Measurements from ENCODE around the gene GLS.

The GLS gene

DNA sequence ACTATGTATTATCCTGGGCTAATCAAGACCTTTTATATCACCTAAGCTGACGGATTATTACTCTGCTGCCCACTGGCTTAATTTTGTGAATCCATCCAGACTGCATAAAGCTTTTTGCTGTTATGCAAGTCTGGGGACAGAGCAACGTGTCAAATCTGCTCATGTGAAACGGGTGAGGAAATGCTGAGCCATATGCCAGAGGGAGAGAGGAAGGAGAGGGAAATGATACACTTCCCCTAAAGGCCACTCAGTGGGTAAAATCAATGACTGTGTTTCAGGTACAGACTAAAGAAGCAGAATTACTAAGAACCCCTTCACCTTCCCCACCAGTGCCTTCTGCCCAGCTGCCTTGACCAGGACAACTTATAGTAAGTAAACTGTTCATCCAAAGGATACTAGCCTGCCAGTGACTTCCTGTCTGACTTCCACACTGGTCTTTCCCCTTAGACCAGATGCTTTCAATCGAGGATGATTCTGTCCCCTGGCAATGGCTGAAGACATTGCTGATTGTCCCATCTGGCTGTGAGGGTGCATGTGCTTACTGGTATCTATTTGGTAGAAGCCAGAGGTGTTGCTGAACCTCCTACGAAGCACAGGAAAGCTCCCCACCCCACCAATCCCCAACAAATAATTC is 90.4 kb downstream of the GLS start:
- peak; percentile 48 for DNase-seq (ENCODE audit: low spot score)

DNA sequence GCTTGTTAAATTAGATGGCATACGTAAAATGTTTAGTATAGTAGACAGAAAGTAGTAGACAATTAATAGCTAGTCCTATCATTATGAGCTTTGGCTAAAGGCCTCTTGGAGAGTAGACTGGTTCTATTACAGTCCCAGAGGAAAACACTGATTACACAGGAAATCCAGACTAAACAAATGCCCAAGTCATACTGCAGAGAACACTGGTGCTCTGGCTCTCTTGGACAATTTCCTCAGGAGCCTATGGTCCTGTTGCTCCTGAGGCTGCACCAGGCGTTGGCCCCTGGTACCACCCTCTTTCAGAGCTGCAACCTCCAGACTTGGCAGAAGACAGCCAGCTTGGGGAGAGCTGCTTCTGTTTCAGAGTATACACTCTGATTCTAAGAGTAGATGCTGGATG is 91.6 kb downstream of the GLS start:
- DNase-seq (ENCODE audit: low spot score): no peak

DNA sequence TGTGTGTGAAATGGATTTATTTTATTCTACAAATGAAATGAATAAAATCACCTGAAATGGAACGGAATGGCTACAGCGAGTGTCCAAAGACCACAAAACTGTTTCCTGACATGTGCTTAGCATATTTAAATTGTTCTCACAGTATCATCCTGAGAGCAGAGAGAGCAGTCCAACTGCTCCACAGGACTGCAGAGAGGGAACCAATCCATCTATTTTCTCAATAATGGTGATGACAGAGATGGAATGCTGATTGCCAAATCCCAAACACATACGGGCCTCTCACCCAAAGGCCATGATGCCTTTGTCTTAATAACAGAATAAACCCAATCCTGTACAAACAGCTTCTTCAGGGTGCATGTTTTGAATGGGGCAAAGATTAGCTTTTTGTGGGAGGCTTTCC is 92.2 kb downstream of the GLS start:
- no peak for DNase-seq (ENCODE audit: low spot score)

DNA sequence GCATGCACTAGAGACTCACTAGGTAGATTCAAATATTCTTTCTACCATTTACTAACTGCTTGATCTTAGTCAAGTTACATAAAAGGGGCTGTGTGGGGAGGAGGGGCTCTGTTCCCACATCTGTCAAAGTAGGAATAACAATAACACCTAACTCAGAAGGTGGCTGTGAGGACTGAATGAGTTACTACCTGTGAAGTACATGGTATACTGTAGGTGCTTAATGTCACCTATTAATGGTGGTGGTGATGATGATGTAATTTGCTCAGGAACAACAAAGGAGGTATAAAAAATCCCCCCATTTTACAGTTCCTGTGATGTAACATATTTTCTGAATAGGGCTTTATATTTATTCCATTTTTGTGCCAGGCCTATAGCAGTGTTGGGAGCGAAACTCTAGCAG is 92.6 kb downstream of the GLS start:
- DNase-seq (ENCODE audit: low spot score): no peak

DNA sequence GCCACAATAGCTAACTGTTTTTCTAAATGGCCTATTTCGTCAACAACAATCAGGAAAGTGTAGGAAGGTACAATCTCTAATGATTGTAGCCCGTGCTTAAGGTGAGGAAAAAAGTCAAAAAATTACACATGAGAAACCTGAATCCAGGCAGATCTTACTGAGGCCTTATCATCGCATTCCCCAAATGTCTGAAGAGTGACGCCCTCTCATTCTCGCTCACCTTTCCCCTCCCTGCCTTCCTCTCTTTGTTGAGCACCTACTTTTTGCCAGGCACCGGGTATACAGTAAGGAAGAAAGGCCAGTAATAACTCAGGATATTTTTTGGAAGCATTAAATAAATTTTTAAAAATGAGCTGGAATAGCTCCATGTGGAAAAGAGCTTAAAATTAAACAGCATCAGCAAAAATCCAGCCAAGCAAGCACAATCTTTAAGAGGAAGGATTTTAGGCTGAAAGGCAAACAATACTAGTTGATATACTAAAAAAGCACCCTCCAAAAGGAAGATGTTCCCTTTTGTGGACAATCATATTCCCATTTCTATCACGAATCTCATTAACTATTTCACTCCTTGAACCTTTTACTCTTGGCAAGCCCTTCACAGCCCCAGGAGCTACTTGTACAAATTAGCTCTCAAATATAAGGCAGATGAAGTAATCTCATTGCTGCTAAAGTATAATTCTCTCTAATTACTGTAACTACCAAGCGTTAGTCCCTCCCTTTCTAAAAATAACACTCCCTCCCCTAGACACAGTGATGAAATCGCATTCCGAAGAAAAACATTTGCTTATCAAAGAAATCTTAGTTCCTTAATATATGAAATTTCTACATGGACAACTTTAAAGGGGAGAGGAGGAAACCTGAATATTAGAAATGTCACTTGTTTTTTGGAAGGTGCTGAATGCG is 93.4 kb downstream of the GLS start:
- DNase-seq (ENCODE audit: low spot score): no peak

DNA sequence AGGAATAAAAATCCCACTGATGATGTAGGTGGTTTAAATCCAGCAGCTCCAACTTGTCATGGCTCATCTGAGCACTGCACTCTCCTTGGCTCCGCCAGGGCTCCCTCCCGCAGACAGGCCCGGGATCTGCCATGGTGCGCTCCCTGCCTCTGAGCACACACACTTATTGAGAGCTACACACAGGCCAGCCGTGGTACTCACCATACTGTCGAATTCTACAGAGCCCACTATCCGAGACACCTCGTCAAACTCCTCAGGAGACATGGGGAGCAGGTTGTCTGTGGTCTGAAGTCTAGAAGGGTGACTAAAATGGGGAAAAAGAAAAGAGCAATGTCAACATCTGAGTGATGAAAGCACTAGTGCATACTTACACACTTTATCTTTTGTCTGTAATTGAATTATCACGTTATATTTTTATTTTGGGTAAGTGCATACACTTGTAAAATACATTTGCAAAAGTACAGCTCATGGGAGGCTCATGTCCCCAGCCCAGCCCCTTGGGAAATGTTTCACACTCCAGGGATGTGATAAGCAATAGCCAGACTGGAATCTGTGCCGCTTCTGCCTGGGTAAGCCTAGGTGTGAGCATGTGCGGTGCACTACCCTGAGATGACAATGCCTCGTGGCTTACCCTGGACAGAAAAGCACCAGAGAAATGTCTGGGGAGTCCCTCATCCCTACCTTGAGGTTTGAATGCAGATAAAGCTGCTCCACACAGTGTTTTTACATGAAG is 94.2 kb downstream of the GLS start:
- peak; percentile 9 for DNase-seq (ENCODE audit: low spot score)

DNA sequence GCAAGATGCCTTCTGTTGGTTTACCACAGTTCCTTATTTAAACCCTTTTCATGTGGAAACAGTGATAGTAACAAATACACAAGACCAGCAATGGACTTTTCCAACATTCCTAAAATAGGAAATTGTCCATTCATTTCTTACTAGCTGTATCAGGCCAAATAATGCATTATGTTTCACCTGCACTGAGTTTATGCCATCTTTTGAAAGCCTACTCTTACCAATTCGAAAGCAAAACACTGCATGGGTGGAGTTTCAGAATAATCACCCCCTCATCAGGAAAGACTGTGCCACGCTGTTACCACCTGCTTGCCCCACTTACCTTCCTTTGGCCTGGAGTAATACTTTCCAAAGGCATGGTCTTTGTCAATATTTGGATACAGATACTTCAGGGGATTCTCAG is 95.9 kb downstream of the GLS start:
- no peak for DNase-seq (ENCODE audit: low spot score)

DNA sequence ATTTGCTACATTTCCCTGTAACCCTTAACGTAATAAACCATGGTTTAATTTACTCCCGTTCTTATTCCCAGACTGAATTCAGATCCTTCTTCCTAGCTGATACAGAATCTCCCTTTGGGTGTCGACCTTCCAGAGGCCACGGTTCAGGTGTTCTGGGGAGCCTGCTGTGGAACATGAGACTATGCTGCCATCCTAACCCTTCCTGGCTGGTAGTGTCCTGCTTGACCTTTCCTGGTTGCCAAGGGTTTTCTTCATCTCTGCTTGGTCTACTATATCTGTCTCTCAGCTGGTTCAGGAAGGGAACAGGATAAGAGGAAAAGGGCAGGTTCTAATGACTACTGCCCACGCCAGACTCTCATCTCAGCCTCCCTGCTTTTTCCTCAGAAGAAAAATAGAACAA is 96.9 kb downstream of the GLS start:
- no peak for DNase-seq (ENCODE audit: low spot score)

DNA sequence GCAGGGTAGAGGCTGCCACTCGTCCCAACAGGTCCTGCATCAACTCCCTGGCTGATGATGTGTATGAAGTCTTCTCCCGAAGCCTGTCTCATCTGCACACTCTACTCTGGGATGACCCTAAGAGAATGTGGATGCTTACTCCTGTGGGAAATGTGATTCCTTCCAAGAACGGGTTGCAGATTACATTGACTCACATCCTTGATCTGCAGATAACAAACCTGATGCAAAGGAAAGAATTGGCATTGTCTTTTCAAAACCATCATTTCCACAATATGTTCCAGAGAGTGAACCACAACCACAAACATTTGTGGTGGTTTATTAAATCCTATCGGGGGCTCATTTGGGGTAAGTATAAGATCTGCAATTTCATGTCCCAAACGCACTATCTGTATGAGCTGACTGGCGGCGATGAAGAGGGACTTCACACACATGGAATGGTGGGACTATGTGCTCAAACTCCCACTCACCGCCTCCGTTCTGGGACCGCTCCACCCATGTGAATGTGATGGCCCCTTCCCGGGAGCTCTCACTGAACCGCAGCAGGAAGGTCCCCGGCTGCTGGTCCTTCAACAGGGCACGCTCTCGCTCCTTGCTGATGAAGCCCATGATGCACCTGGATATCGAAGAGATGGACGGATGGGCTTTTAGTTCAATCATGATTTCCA is 97.9 kb downstream of the GLS start:
- no peak for DNase-seq (ENCODE audit: low spot score)

DNA sequence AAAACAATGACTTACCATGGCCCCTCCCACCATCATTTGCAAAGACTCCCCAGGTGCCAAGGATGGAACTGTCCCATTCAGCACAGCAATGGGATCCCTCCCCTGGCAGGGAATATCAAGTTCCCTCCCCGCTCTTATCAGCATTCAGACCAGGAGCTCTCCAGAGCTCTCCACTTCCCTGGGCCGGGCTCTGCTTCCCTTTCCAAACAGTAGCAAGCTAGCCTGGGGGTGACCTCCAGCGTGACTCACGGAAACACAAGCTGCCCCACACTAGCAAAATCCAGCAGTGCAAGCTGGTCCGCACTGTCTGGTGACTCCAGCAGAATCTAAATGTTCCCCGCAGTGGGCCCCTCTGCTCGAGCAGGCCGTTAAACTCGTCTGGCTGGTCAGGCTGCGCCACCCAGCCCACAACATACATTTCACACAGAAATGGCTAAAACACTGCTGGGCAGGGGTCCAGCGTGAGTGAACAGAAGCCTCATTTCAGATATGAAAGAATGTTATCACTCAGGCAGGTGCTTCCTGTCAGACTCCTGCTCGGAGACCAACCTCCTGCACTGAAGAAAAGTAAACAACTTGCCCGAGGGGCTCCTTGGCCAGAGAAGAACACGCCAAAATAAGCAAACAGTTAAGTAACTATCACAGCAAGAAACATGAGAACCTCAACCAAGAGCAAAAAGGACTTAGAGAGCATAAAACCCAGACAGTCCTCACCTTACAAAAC is 99.4 kb downstream of the GLS start:
- no peak for DNase-seq (ENCODE audit: low spot score)

DNA sequence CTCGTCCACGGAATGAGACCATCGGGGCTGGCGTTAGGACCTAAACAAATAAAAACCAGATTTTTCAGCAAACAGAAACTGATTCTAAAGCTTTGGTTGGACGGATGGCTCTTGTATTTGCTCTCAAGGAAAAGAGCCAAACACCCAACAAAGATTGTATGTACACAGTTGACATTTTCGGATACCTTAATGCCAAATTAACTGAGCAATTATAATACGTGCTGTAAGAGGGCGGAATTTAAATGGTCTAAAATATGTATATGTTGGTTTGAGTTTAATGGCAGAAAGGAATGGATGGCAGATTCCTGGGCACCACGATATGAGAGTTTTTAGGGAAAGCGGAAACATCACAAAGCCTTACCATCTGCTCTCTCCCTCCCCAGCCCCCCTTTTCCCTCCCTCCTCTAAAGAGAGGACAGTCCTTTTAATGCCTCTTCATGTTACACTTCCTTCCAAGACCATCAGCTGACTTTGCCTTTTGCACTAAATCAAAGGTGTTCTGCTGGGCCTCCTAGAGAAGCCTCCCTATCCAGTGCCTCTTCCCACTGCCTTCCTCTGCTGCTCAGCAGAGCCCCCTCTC is 100.1 kb downstream of the GLS start:
- no peak for DNase-seq (ENCODE audit: low spot score)

DNA sequence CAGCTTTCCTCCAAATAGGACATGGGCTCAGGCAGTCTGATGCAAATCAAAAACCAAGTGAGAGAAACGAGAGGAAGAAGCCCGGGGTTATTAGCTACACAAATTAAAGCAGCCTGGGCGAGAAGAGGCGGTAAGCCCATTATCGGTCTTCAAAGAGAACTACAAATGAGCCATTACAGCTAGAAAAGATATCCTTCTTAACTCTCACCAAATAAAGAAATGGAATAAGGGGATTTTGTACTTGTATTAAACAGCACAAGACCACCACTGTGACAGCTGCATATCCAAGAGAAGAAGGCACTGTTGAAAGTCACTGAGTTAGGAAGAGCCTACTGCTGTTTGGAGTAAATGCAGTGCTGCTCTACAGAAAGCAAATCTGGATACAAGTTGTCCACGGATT is 100.7 kb downstream of the GLS start:
- DNase-seq (ENCODE audit: low spot score): no peak

DNA sequence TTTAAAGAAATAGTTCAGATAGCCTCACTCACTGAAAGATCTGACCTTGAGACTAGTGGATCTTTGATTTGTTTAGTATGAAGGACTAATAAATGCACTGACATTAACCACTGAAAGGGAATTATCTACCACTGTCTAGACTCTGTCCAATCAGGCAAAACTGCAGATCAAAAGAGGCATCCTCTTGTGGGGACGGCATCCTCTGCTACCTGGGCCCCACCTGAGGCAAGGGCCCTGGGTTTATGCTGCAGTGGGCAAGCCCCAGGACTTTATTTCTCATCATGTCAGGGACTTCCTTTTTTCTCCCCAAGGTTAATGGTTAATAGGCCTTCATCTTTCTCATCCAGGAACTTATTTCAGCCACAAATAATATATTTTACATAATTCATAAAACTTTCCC is 101.1 kb downstream of the GLS start:
- DNase-seq (ENCODE audit: low spot score): no peak

DNA sequence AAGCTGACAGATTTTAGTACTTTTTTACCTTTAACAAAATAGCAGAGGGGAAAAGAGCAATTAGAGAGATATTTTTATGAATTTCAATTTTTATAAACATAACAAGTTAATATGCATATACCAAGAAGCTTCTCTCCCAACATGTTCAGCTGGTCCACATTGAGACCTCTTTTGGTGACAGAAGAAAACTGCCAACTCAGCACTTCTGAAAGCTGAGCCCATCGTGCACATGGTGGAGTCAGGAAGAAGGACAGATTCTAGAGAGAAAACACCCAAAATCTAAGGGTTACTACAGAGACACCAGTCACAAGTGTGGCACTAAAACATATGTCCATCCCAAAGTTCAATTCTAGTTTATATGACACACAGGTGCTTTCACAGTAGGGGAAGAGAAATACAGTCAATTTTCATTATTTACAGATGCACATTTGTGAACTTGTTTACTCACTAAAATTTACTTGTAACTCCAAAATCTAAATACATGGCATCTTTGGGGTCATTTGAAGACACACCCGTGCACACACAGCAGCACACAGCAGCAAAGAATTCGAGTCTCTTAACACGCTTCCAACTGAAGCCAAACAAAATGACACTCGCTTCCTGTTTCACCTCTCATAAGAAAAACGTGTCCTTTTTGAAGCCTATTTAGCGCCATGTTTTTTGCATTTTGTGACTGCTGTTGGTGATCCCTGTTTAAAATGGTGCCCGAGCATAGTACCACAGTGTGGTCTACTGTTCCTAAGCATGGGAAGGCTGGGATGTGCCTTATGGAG is 101.8 kb downstream of the GLS start:
- no peak for DNase-seq (ENCODE audit: low spot score)

DNA sequence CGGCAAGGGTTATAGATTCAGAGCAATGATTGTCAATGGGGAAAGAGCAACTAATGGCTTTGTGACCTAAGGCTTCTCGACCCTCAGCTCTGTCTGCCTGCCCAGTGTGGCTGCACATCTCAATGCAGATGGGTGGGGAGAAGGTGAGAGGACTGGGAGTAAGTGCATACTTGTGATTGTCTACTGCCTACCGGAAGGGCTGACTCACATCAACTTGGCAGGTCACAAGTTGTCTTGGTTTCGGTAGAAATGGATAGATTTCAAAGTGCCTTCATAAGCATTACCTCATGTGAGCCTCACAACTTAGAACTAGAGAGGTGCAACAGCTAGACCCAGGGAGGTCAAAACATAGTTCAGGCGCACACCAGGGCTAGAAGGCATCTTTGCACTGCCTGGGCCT is 104.0 kb downstream of the GLS start:
- DNase-seq (ENCODE audit: low spot score): peak; percentile 65

DNA sequence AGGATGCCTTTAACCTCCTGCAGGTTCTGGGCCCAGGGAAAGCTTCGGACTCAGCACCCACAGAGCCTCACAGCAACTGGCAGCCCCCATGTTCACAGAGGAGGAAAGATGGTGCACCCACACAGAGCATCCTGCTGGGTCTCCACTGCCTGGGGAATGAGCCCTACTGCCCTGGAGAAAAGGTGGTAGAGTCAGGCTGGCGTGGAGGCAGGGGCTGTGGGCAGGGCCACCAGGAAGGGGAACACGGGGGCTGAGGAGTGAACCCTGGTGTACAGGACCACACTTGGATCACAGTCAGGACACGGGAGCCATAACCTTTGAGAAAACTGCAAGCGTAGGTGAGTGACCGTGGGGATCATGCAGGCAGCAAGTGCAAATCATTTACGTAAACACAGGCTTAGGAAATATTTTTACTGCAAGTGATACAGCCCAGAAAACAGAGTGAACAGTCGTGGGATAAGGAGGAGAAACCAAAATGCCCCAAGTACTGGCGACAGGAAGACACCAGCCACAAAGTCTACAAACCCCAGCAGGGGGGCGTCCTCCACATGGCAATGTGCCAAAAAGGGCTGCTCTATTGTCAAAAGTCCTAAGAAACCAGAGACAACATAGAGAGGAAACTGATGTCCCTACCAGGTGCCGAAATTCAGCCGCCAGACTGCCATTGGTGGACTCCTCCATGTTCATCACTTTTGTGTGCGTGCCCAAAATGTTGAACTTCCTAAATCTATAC is 105.8 kb downstream of the GLS start:
- no peak for DNase-seq (ENCODE audit: low spot score)

DNA sequence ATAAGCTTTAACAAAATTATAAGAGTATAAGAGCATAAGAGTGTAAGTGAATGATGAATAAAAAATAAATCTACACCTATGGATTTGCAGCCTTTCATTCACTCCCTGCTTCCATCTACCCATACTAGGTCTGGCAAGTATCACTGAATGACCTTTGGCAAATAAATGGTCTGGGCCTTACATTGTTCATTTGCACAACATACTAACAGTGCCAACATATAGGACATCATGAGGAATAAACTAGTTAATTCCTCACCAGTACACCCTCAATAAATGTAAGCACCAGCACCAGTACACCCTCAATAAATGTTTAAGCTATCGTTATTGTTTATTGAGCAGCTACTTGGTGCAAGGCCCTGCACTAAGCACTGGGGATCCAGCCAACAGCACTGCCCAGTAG is 106.5 kb downstream of the GLS start:
- no peak for DNase-seq (ENCODE audit: low spot score)

DNA sequence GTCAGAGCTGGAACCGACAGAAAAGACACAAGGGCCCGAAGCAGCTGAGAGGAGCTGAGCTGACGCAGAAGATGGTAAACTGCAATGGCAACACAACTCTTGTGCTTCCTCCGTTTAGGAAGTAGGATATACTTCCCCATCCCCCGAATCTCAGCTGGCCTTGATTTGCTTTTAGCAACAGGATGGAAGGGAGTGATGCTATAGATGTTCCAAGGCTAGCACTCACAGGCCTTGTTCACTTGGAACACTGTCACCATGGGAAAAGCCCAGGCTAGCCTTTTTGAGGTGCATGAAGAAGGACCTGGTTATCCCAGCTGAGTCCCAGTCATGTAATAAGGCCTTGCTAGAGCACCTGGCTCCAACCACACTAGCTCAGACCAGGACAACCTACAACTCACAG is 107.3 kb downstream of the GLS start:
- DNase-seq (ENCODE audit: low spot score): no peak

DNA sequence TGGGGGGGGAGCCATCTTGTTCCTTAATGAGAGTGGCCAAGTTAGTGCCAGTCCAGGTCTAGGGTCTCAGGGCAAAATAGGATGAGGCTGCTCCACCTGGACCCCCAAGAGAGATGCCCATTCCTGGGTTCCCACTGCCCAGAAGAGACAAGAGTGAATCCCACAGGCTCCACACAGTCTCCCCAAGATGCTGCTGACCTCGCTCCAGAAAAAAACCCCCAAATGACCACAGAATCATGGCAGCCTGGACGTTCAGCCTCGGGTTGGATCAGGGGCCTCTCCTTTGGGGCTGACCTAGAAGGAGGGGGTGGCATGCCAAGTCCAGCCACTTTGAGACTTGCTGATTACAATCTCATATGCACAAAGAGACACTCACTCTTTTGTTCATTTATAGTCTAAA is 108.3 kb downstream of the GLS start:
- DNase-seq (ENCODE audit: low spot score): no peak

DNA sequence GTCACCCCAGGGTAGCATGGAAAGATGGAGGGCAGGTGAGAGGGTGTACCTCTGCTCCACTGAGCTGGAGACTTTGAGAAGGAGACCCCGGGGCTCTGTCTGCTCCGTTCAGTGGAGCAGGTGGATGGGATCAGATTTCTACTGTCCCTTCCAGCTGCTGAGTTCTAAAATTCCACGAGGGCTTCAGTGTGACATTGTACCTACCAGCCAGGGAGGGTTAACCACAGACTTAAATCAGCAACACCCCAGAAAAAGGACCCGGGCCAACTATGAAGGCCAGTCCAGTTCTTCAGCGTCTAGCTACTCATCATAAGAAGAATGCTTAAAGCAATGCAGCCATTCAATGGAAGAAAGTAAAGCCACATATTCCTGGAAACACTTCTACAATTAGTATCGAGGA is 109.5 kb downstream of the GLS start:
- DNase-seq (ENCODE audit: low spot score): no peak

All from kidney tubule cell (primary cell).